B cell (primary cell): ENCODE measurements around the gene GANAB. TPM values are rescaled to one million over a fixed set of nuclear protein-coding genes. Genes with fewer than 3 reads are reported as not detected.

ENCODE experiments used
- ATAC-seq: fragments of 200-7000 bp; cut with Tn5 transposase; one replicate; pipeline ENCODE4 v1.10.0; 2021; ENCODE audit warnings: low read depth, mild to moderate bottlenecking, moderate number of reproducible peaks, moderate library complexity
- CTCF ChIA-PET: fragments of 350-600 bp; sonication (Branson Sonifier 250); formaldehyde crosslinking; loops from one replicate; lab custom pipeline; 2021; ENCODE audit warnings: antibody characterized with exemption, inconsistent platforms; lab: Charles Lee
- POLR2A ChIA-PET: fragments of 350-600 bp; sonication (Branson Sonifier 250); formaldehyde crosslinking; loops from one replicate; lab custom pipeline; 2021; ENCODE audit warnings: antibody characterized with exemption; lab: Charles Lee
- DNase-seq: peaks from one replicate; pipeline ENCODE4 v3.0.0; 2013
- H2AFZ ChIP-seq: 2 replicates; pipeline ENCODE4 v1.6.1; 2012; ENCODE audit warnings: mild to moderate bottlenecking, low read depth, low read length; ENCODE audit not compliant: insufficient read depth, poor library complexity, severe bottlenecking
- H3K27ac ChIP-seq, 2 donors: 1 replicate in 1 of 2; 2 replicates in 1 of 2; pipeline ENCODE4 v1.5.1; 2012 to 2013; ENCODE audit warnings: low read length in 2 of 2, mild to moderate bottlenecking in 2 of 2, moderate library complexity in 1 of 2
- H3K27me3 ChIP-seq, 4 experiments: fragments of 200-600 bp in 1 of 4; sonication (generic) in 1 of 4; replicated peaks in 1 of 4; 1 replicate in 2 of 4; 2 replicates in 2 of 4; pipeline versions ENCODE4 v1.6.1 to v1.7.0; 2013 to 2016; ENCODE audit warnings: low read length in 3 of 4, mild to moderate bottlenecking in 2 of 4, mixed read lengths in 1 of 4, moderate library complexity in 1 of 4; ENCODE audit not compliant: insufficient read depth in 4 of 4, control insufficient read depth in 3 of 4; ENCODE audit errors: control extremely low read depth in 1 of 4
- H3K36me3 ChIP-seq, 2 experiments: replicated peaks in 1 of 2; 1 replicate in 1 of 2; 2 replicates in 1 of 2; pipeline versions ENCODE4 v1.6.1 to v1.7.1; 2013; ENCODE audit warnings: low read length in 1 of 2; ENCODE audit not compliant: insufficient read depth in 2 of 2, control insufficient read depth in 1 of 2; ENCODE audit errors: control extremely low read depth in 1 of 2, extremely low read depth in 1 of 2
- H3K4me1 ChIP-seq, 2 donors: fragments of 200-600 bp in 1 of 2; sonication (generic) in 1 of 2; 1 replicate in 1 of 2; 2 replicates in 1 of 2; pipeline versions ENCODE4 v1.5.1 to v1.6.1; 2013 to 2017; ENCODE audit warnings: low read length in 2 of 2; ENCODE audit not compliant: control insufficient read depth in 2 of 2, insufficient read depth in 2 of 2
- H3K4me2 ChIP-seq: replicated peaks from 2 replicates; pipeline ENCODE3; 2012; ENCODE audit warnings: mild to moderate bottlenecking, low read depth, low read length; ENCODE audit not compliant: poor library complexity, severe bottlenecking
- H3K4me3 ChIP-seq, 5 experiments: fragments of 200-600 bp in 1 of 5; sonication (generic) in 1 of 5; 1 replicate in 3 of 5; 2 replicates in 2 of 5; pipeline versions ENCODE4 v1.5.1 to v1.7.0; 2011 to 2016; ENCODE audit warnings: low read length in 4 of 5, mild to moderate bottlenecking in 4 of 5, low read depth in 2 of 5, control low read depth in 1 of 5, moderate library complexity in 1 of 5; ENCODE audit not compliant: insufficient read depth in 1 of 5; ENCODE audit errors: control extremely low read depth in 1 of 5, extremely low read depth in 1 of 5
- H3K79me2 ChIP-seq: fragments of 200-600 bp; sonication (generic); one replicate; pipeline ENCODE4 v1.6.0; 2016; ENCODE audit warnings: low read length; ENCODE audit not compliant: control insufficient read depth, insufficient read depth
- H3K9ac ChIP-seq: fragments of 200-600 bp; sonication (generic); 2 replicates; pipeline ENCODE4 v1.6.1; 2017; ENCODE audit warnings: mild to moderate bottlenecking, low read length, moderate library complexity
- H3K9me3 ChIP-seq, 3 donors: one replicate each; pipeline versions ENCODE4 v1.6.1 to v1.7.1; 2013; ENCODE audit warnings: low read length in 2 of 3; ENCODE audit not compliant: control insufficient read depth in 2 of 3, insufficient read depth in 1 of 3; ENCODE audit errors: control extremely low read depth in 1 of 3
- H4K20me1 ChIP-seq: 2 replicates; pipeline ENCODE4 v1.6.0; 2012; ENCODE audit warnings: mild to moderate bottlenecking, low read length; ENCODE audit not compliant: insufficient read depth, control insufficient read depth, poor library complexity, severe bottlenecking
- H3K27ac Mint-ChIP-seq: one replicate; pipeline ENCODE4 v1.8.0; 2021; ENCODE audit warnings: mixed read lengths
- H3K27me3 Mint-ChIP-seq: one replicate; pipeline ENCODE4 v1.8.0; 2021; ENCODE audit warnings: mixed read lengths
- H3K4me1 Mint-ChIP-seq: one replicate; pipeline ENCODE4 v1.8.0; 2021; ENCODE audit warnings: mixed read lengths
- H3K4me3 Mint-ChIP-seq: one replicate; pipeline ENCODE4 v1.8.0; 2021; ENCODE audit warnings: mixed read lengths
- H3K9me3 Mint-ChIP-seq: one replicate; pipeline ENCODE4 v1.8.0; 2022; ENCODE audit warnings: mixed read lengths; ENCODE audit not compliant: insufficient read depth
- EZH2 ChIP-seq: IDR thresholded peaks from 2 replicates; pipeline ENCODE4 v1.6.1; 2012; ENCODE audit warnings: borderline replicate concordance, low read depth, mild to moderate bottlenecking, moderate library complexity, low read length; ENCODE audit not compliant: insufficient read depth, poor library complexity, severe bottlenecking
- WGBS: methylation state at CpG from one replicate; pipeline ENCODE4 v1.1.5; 2013; ENCODE audit warnings: missing lambda C conversion rate; ENCODE audit not compliant: insufficient coverage; 5-methylcytosine and 5-hydroxymethylcytosine counted together
- intact Hi-C: fragments of 100-400 bp; cut with micrococcal nuclease; formaldehyde crosslinking; loops from one replicate; pipeline ENCODE4 v1.10.0; 2022
- polyA plus RNA-seq: library from polyadenylated mRNA; depleted of rRNA; stranded (reverse); fragments of >200 nt; gene quantifications from 2 replicates; pipeline ENCODE4 v1.2.3, GENCODE V29; 2012
- total RNA-seq, 2 donors: library from RNA; stranded (reverse); fragments of 120-200 nt in 1 of 2; gene quantifications; 1 replicate in 1 of 2; 2 replicates in 1 of 2; pipeline versions ENCODE4 v1.2.3 to v1.2.4, GENCODE V29; 2013 to 2022
- TF ChIP-seq, protein P1 (sequence below): fragments of 200-600 bp; IDR thresholded peaks from one replicate; pipeline ENCODE4 v1.8.0; 2022; ENCODE audit warnings: antibody characterized with exemption, mild to moderate bottlenecking

GANAB gene
- total and polyA plus RNA-seq, 2 donors (not counting 1 experiment from before 2014, with no cell fraction given), result 98.7 to 204 TPM

DNA sequence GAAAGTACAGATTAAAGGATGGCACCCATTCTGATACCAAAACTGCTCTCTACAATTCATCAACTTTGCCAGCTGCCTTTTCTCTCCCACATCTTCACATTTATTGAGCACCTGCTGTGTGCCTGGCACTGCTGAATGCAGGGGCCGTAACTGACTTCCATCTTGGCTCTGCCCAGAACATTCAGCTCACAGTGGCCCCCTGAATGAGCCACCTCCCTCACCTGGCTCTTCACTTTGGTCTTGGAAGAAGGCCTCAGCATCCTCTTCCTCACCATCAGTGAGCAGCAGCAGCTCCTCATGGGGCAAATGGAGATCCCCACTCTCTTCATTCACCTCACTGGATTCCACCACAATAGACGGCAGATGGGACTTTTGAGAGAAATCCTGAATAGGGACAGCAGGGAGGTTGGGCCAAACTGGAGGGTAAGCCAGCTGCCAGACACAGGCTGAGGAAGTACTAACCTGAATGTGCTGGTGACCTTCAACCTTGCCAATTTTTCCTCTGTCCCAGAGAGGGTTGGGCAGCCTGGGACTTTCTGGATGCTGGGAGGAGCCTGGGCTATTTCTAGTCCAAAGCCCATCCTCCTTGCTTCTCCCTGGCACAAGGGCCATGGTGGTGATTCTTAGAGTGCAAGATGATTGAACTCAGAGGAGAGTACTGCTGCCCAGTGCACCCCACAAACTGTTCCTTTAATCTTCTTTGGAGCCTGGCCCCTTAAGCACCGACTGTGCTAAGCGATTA lies 23.2 kb upstream of the GANAB start:
- H3K27ac ChIP-seq, result peak overlapping the region in 1 of 2 donors; percentile 16
- peaks cover 78% of the 10 kb centered on the region for H3K79me2 ChIP-seq
- no peak for DNase-seq
- TF ChIP-seq EZH2, result no peak
- POLR2A ChIA-PET, result interaction anchor here (0.6 to 2.8 kb wide), 4 partner anchors 10 to 78 kb away, joined by 3 to 13 read pairs (median 4); partner anchors contain the start of gene TUT1
- no peak overlapping the region for H2AFZ ChIP-seq
- H3K27me3 ChIP-seq, result no peaks in the 10 kb centered on the region
- intact Hi-C loops, result loop anchor here (2.0 kb wide), 3 partner anchors 17 to 211 kb away; partner anchors contain the start of genes HNRNPUL2, INTS5 and SLC3A2
- no peak overlapping the region for H3K9ac ChIP-seq
- peaks cover 29 to 46% of the 10 kb centered on the region in 2 donors for H3K4me1 ChIP-seq
- no peaks in the 10 kb centered on the region for H3K9me3 Mint-ChIP-seq
- no peak overlapping the region for H3K4me3 ChIP-seq
- no peak overlapping the region for H3K4me2 ChIP-seq
- H3K9me3 ChIP-seq, result no peaks in the 10 kb centered on the region
- H4K20me1 ChIP-seq, result peaks cover 10% of the 10 kb centered on the region
- ATAC-seq, result no peak
- peaks cover 59% of the 10 kb centered on the region for H3K4me1 Mint-ChIP-seq
- CTCF ChIA-PET, result interaction anchor here (0.6 to 2.5 kb wide), 6 partner anchors 11 to 212 kb away, joined by 3 to 13 read pairs (median 4); partner anchors contain the start of gene INTS5
- 82% methylated on average over 4 of the region's 4 CpGs for WGBS
- H3K4me3 Mint-ChIP-seq, result peak overlapping the region; percentile 33
- peak overlapping the region; percentile 12 for H3K27ac Mint-ChIP-seq
- H3K27me3 Mint-ChIP-seq, result no peaks in the 10 kb centered on the region
- H3K36me3 ChIP-seq, result peaks cover 3 to 19% of the 10 kb centered on the region in 2 experiments

- no peak overlapping the region for H3K9ac ChIP-seq
- peaks cover 24 to 46% of the 10 kb centered on the region in 2 donors for H3K4me1 ChIP-seq
- intact Hi-C loops, result no loop called here
- TF ChIP-seq EZH2, result no peak
- TF ChIP-seq, protein P1, sequence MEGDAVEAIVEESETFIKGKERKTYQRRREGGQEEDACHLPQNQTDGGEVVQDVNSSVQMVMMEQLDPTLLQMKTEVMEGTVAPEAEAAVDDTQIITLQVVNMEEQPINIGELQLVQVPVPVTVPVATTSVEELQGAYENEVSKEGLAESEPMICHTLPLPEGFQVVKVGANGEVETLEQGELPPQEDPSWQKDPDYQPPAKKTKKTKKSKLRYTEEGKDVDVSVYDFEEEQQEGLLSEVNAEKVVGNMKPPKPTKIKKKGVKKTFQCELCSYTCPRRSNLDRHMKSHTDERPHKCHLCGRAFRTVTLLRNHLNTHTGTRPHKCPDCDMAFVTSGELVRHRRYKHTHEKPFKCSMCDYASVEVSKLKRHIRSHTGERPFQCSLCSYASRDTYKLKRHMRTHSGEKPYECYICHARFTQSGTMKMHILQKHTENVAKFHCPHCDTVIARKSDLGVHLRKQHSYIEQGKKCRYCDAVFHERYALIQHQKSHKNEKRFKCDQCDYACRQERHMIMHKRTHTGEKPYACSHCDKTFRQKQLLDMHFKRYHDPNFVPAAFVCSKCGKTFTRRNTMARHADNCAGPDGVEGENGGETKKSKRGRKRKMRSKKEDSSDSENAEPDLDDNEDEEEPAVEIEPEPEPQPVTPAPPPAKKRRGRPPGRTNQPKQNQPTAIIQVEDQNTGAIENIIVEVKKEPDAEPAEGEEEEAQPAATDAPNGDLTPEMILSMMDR, result no peak
- no peaks in the 10 kb centered on the region for H3K9me3 ChIP-seq
- H3K4me3 ChIP-seq, result no peak overlapping the region
- Mint-ChIP-seq H3K4me1 (peaks cover 63% of the 10 kb centered on the region), H3K27ac (peak overlapping the region; percentile 56), H3K9me3 (no peaks in the 10 kb centered on the region), H3K27me3 (no peaks in the 10 kb centered on the region), H3K4me3 (peak overlapping the region; percentile 97)
- H3K4me2 ChIP-seq, result no peak overlapping the region
- no peak overlapping the region for H3K27ac ChIP-seq
- ChIA-PET CTCF (interaction anchor here (0.6 to 1.4 kb wide), 3 partner anchors 12 to 76 kb away, joined by 3 to 7 read pairs (median 4); partner anchors contain the start of gene TUT1), POLR2A (interaction anchor here (0.6 to 1.4 kb wide), 9 partner anchors 9 to 699 kb away, joined by 3 to 6 read pairs (median 4); partner anchors contain the start of genes GANAB, MTA2, TAF6L and UBXN1)
- no CpG with 5 or more reads among the region's 2 CpGs for WGBS
- ATAC-seq, result no peak
- H3K79me2 ChIP-seq, result peaks cover 73% of the 10 kb centered on the region
- H3K36me3 ChIP-seq, result peaks cover 4 to 16% of the 10 kb centered on the region in 2 experiments
- peaks cover 10% of the 10 kb centered on the region for H4K20me1 ChIP-seq
- no peaks in the 10 kb centered on the region for H3K27me3 ChIP-seq
- DNase-seq, result no peak
- H2AFZ ChIP-seq, result no peak overlapping the region
Measured at GRCh38 chr11:62667460-62667859, 21.0 kb upstream of the GANAB start.
